Fibroblast of skin of left quadriceps (primary cell): ENCODE results near the gene MTFR1L.

Experiments
- DNase-seq, 2 experiments: peaks; one replicate each; pipeline ENCODE4 v3.0.0-alpha.2; 2013; ENCODE audit warnings: low read depth in 2 of 2

MTFR1L gene

GRCh38 chr1:25861316-25862286, 41.8 kb downstream of the MTFR1L start:
- no peak for DNase-seq

- no peak for DNase-seq
Observed at GRCh38 chr1:25862785-25863485, 43.2 kb downstream of the MTFR1L start.

DNA sequence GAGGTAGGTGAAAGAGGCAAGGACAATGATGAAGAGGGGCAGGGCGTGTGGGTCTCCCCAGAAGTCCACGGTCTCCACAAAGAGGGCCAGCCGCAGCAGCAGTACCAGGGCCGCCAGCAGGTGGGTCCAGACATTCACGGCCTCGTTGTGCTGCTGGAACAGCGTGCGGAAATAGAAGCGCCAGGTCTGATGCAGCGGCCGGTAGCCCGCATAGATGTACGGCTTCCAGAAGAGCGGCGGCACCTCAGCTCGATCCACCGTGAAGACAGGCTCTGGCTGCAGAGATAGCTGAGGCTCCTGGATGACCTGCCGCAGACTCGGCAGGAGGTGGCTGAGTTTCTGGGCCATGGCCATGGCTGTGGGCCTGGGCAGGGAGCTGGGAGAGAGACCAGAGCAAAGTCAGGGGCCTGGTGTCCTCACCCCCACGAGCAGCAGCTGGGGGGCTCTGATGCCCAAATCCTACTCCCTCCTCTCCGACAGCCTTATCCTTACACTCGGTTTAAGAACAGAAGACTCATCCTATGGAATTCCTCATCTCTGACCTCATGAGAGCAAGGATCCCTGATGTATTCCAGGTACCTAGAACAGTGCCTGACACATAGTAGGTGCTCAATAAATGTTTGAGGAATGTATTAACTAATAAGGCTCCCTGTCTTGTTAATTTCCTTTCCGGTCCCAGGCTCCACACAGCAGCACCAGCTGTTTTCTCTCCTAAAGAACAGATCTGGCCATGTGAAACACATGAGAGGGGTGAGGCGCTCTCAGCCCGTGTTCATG, 43.9 kb downstream of the MTFR1L start:
- DNase-seq: no peak

DNA sequence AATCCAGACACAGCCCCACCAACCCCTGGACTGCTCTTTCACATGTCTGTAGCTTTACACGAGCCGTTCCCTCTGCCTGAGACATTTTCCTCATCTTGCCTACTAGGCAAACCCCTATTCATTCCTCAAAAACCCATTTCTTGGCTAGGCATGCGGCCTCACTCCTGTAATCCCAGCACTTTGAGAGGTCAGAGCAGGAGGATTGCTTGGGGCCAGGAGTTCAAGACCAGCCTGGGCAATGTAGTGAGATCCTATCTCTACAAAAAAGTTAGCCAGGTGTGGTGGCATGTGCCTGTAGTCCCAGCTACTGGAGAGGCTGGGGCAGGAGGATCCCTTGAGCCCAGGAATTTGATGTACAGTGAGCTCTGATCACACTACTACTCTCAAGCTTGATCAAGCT, 44.7 kb downstream of the MTFR1L start:
- no peak for DNase-seq

- DNase-seq: no peak
Observed at GRCh38 chr1:25866288-25866687, 46.5 kb downstream of the MTFR1L start.

GRCh38 chr1:25867210-25867991, 47.6 kb downstream of the MTFR1L start:
- DNase-seq: no peak

DNA sequence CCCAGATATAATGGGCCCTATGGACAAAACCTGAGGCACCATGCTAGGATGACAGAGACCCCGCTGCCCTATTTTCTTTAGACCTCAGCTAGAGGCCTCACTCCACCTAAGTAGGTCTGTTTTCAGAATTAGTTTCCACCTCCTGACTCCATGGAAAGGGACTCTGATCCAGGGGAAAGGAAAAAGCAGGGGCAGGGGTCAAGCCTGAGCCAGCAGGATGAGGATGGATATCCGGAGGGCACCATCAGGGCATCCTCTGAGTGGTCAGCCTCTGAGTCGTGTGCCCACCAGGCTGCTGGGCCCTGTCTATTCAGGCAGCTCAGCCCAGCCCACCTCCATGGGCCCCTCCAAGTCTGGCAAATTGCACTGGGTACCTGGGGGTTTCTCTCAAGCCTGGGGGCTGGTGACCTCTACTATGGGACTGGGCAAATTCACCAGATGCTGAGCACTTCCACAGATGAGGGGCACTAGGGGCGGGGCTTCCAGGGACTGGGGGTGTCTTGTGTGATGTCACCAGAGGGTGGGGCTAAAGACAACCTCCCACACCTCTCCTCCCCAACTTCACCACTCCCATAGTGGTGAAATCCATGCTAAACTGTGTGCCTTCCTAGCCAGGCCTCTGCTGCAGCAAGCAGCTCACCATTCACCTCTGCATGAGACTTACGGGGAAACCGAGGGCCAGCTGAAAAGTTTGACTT, 50.3 kb downstream of the MTFR1L start:
- no peak for DNase-seq

DNA sequence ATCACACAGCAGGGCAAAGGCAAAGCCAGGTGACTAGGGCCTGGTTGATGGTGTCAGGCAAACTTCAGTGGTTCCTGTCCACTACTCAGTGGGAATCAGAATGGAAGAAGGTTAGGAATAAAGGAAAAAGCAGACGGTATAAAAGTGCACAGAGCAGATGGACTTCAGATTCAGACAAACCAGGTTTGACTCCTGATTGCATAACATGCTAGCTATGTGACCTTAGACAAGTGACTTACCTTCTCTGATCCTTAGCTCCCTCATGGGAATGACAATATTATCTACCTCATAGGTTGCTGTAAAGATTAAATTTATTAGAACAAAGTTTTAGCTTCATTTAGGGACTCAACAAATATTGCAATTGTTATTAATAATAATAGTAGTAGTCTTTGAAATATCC, 50.9 kb downstream of the MTFR1L start:
- DNase-seq: no peak

DNA sequence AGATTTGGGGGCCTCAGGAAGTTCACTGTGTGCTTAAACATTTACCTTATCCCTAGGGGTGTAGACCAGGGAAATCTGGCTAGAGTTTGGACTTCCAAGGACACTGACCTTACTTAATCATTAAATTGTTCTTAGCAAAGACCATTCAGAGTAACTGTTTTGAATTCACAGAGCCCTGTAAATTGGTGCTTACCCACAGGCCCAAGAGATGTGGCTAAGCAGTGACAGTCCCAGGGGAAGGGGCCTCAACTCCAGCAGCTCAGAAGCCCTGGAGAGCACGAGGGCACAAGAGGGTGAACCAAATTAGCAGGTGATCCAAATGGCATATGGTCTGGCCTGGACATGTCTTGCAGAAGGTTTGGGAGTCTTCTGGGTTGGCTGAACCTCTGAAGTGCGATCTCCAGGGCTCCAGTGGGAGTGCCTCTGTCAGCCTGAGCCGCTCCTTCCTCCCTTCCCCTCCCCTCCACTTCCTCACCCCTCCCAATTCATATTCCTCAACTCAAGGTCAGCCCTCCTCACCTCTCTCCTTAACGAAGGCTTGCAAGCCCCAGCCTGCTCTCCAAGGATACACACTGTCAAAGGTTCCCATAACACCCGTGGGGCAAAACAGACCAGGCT, 51.4 kb downstream of the MTFR1L start:
- no peak for DNase-seq

- DNase-seq: no peak
Observed at GRCh38 chr1:25871704-25872494, 52.1 kb downstream of the MTFR1L start.

GRCh38 chr1:25872713-25873112, 53.0 kb downstream of the MTFR1L start:
- no peak for DNase-seq

DNA sequence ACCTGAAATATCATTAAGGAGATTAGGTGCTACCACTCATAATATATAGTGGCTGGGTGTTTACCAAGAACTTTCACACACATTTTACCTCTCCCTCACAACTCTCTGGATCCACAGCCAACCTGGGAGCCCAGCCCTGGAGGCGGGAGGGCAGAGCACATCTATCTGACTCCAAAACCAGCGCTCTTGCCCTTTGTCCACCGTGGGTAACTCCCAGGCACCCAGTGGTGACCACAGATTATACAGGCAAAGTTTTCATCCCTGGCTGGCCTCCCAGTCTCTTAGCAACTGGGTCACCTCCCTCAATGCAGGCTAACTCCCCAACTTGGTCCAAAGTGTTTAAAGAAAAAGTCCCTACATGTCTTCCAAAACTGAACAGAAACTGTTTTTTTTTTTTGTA, 53.4 kb downstream of the MTFR1L start:
- DNase-seq: no peak

DNA sequence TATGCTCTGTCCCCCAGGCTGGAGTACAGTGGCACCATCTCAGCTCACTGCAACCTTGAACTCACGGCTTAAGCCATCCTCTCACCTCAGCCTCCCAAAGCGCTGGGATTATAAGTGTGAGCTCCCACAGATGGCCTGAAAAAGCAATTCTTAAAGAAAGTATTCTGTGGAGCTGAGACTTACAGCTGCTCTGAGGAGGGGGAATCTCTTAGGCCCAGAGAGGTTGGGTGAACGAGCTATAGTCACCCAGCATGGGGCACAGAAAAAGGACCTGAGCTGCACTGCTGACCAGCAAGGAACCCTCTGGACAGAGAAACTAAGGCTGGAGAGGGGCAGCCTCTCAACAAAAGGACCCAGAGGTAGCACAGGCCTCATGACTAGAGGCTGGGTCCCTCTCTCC, 54.5 kb downstream of the MTFR1L start:
- DNase-seq: no peak

DNA sequence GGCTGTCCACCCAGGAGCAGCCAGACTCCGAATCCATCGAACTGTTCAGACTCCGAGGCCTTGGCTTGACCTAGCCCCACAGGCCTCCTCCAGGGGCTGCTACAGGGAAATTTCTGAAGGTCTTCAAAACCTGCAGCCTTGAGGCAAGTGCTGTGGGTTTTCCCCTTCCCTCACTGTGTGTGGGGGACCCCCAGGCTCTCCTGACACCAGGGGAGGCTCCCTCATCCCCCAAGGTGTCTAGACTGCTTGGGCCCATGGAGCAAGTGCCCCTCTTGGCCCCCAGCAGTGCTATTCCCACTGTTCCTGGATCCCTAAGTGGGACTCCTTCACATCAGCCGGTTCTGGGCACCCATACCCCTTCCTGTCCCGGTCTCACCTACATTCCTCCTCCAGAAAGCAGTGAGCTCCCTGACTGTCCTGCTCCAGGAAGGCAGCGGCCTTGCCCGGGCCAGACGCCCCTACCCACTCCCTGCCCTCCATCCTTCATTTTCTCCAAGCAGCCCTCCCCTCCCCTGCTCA, 54.9 kb downstream of the MTFR1L start:
- no peak for DNase-seq

GRCh38 chr1:25875154-25875855, 55.6 kb downstream of the MTFR1L start, which contains the start of gene PAQR7:
PAQR7 (minus strand) TSS chr1:25875708; CDS start chr1:25863839, 11,869 bp downstream.
- peak in 1 of 2 experiments; percentile 51 for DNase-seq

DNA sequence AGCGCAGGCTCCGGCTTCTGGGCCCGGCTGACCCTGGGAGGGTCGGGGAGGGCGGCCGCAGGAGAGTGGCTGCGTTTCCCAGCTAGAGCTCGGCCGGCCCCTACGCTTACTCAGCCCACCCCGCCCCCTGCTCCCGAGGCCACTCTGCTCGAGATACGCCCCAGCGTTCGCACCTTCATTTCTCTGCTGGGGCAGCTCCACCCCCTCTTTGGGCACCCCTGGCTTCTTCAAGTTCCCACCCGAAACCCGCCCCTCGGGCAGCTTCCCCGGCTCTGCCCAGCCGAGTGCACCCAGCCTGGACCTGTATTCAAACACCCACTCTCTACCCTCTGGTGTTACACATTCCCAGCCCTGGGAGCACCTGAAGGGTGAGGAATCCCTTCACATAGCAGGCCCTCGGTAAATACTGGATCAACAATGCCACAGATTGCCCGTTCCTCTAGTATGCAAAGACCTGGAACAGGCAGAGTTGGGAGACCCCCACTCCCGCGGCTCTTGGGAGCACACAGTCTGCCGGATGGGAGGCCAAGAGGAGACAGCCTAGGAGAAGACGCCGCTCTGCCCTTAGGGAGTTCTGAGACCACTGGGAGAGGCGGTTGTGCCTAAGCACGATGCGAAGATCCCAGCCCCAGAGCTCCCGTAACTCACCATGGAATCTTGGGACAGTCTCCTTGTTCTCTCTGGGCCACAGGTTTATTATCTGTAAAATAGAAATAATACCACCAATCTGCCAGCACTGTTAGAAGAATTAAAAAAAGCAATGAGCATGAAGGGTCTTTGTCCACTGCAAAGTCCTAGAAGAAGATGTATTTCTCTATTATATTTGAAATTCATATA, 56.3 kb downstream of the MTFR1L start:
- no peak for DNase-seq

- no peak for DNase-seq
Observed at GRCh38 chr1:25876693-25877077, 56.9 kb downstream of the MTFR1L start.

DNA sequence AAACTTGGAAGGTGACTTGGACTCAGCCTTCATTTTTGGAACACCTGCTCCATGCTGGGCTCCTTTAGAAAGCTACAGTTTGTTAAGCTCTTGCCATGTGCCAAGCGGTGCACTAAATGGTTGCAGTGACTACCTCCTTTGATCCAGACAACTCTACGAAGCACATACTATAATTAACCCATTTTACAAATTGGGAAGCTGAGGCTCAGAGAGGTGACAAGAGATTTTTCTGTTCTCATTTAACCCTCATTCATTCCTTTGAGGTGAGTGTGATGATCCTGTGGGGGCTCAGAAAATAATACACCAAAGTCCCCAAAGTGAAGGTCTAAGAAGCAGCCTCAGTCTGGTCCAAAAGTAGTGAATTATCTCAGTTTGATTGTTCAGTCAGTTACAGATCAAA, 57.4 kb downstream of the MTFR1L start:
- DNase-seq: no peak
